BE2C (cell line): Measurements from ENCODE around the gene FAM53B.

Experiments
- DNase-seq: peaks from one replicate; pipeline ENCODE4 v3.0.0-alpha.2; 2020
- H3K27me3 ChIP-seq: fragments of 250-450 bp; sonication (Bioruptor Pico); 2 replicates; pipeline ENCODE4 v1.5.1; 2020; ENCODE audit warnings: mild to moderate bottlenecking
- H3K36me3 ChIP-seq: fragments of 250-450 bp; sonication (Bioruptor Pico); 2 replicates; pipeline ENCODE4 v1.5.1; 2020; ENCODE audit warnings: mild to moderate bottlenecking
- H3K4me1 ChIP-seq: fragments of 250-450 bp; sonication (Bioruptor Pico); 2 replicates; pipeline ENCODE4 v1.5.1; 2020
- H3K4me3 ChIP-seq: 2 replicates; pipeline ENCODE4 v1.5.1; 2011; ENCODE audit warnings: low read depth, low read length
- H3K9me3 ChIP-seq: fragments of 250-450 bp; sonication (Bioruptor Pico); 2 replicates; pipeline ENCODE4 v1.5.1; 2020
- CTCF ChIP-seq: IDR thresholded peaks from 2 replicates; pipeline ENCODE4 v1.5.1; 2012; ENCODE audit warnings: mild to moderate bottlenecking, low read depth, low read length

FAM53B gene

GRCh38 chr10:124740369-124741280 lies 3.6 kb downstream of the FAM53B start:
- no peaks in the 10 kb centered on the region for H3K27me3 ChIP-seq
- no peaks in the 10 kb centered on the region for H3K36me3 ChIP-seq
- no peaks in the 10 kb centered on the region for H3K9me3 ChIP-seq
- peaks cover 18% of the 10 kb centered on the region for H3K4me1 ChIP-seq
- H3K4me3 ChIP-seq = peak overlapping the region; percentile 25
- DNase-seq = no peak
- no peak for TF ChIP-seq CTCF

GRCh38 chr10:124739986-124740368 lies 4.2 kb downstream of the FAM53B start:
- Histone ChIP-seq H3K36me3 (no peaks in the 10 kb centered on the region), H3K27me3 (no peaks in the 10 kb centered on the region), H3K4me3 (no peak overlapping the region), H3K9me3 (no peaks in the 10 kb centered on the region), H3K4me1 (peaks cover 15% of the 10 kb centered on the region)
- no peak for TF ChIP-seq CTCF
- DNase-seq = no peak

- H3K36me3 ChIP-seq = peaks cover 4% of the 10 kb centered on the region
- peaks cover 15% of the 10 kb centered on the region for H3K4me1 ChIP-seq
- TF ChIP-seq CTCF = no peak
- no peaks in the 10 kb centered on the region for H3K9me3 ChIP-seq
- no peak for DNase-seq
- no peak overlapping the region for H3K4me3 ChIP-seq
- no peaks in the 10 kb centered on the region for H3K27me3 ChIP-seq
These were observed 4.9 kb downstream of the FAM53B start for GRCh38 chr10:124739119-124739921.

- no peak for DNase-seq
- Histone ChIP-seq H3K36me3 (peaks cover 4% of the 10 kb centered on the region), H3K4me1 (peaks cover 15% of the 10 kb centered on the region), H3K27me3 (no peaks in the 10 kb centered on the region), H3K9me3 (no peaks in the 10 kb centered on the region), H3K4me3 (no peak overlapping the region)
- TF ChIP-seq CTCF = no peak
These were observed 5.7 kb downstream of the FAM53B start for GRCh38 chr10:124738441-124738840.

GRCh38 chr10:124737708-124738107 lies 6.5 kb downstream of the FAM53B start:
- no peak for TF ChIP-seq CTCF
- Histone ChIP-seq H3K4me3 (no peak overlapping the region), H3K36me3 (peaks cover 7% of the 10 kb centered on the region), H3K27me3 (no peaks in the 10 kb centered on the region), H3K4me1 (peaks cover 15% of the 10 kb centered on the region), H3K9me3 (no peaks in the 10 kb centered on the region)
- DNase-seq = no peak
